Measurements from ENCODE around the gene ADGRF3.
A peak's percentile ranks its signal among the peaks of the same experiment; 100 is the strongest.
"Not testable (repeated sequence)": the region's sequence is repeated elsewhere in the genome, so short reads cannot be mapped to it uniquely, and the experiment has no call there.

The ADGRF3 gene

DNA sequence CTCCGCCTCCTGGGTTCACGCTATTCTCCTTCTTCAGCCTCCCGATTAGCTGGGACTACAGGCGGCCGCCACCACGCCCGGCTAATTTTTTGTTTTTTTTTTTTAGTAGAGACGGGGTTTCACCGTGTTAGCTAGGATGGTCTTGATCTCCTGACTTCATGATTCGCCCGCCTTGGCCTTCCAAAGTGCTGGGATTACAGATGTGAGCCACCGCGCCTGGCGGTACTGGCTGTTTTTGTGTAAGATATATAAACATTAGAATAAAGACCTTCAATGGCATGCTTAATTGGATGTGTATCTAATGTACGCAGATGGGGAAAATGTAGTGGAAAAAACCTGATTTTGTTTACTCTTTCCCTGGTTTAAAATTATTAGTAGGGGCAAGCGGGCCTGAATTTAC is 7.9 kb upstream of the ADGRF3 start:
- intact Hi-C loops (cut with DNase I); DNase-seq: not testable (repeated sequence)

DNA sequence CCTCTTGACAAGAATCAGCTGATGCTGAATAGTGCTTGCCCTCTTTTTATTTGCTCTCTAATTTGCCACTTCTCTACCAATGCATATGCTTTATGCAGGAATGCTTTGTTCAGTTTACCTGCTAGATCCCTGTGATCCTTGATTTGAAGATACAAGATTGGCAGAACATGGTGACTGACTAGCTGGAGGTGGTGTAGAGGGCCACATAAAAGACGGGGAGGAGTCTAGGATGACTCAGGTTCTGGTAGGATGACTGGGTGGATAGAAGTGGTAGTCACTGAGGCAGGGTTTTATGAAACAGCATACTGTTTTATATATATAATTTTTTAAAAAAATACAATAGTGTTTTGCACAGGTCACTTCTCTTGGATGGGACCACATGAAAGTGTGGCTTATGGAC is 6.3 kb upstream of the ADGRF3 start:
- DNase-seq: no peak
- intact Hi-C loops (cut with DNase I): no loop called here

DNA sequence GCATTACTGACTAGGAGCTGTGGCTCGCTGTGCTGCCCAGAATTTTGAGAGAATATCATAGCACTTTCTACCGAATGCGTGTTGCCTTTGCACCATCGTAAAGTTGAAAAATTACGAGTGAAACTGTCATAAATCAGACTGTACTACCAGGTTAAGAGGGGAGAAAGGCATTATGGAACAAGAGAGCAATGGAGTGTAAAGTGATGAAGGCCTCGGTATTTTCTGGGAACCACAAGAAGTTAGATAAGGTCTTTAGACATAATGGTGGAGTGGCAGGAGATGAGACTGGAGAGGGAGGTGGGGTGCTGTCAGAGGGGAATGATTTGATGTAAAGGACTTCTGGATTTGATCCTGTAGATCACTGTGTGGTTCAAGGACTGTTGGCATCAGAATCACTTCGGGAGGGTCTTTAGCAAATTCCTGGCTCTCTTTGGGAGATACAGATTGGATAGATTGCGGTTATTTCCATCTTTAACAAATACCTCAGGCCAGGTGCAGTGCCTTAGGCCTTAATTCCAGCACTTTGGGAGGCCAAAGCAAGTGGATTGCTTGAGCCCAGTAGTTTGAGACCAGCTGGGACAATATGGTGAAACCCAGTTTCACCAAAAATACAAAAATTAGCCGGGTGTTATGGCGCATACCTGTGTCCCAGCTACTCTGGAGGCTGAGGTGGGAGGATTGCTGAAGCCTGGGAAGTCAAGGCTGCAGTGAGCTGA is 4.9 kb upstream of the ADGRF3 start:
- DNase-seq: no peak
- intact Hi-C loops (cut with DNase I): no loop called here

DNA sequence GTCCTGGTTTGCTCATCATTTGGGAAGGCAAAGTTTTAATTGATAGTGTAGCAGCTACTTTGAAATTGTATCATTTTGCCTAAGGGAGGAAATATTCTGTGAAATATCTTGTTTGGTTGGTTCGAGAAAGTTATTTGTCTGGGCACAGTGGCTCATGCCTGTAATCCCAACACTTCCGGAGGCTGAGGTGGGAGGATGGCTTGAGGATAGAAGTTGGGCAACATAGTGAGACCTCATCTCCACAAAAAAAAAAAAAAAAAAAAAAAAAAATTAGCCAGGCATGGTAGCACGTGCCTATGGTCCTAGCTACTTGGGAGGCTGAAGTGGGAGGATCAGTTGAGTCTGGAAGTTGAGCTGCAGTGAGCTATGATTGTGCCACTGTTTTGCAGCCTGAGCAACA is 3.1 kb upstream of the ADGRF3 start:
- DNase-seq: no peak
- intact Hi-C loops (cut with DNase I): no loop called here

DNA sequence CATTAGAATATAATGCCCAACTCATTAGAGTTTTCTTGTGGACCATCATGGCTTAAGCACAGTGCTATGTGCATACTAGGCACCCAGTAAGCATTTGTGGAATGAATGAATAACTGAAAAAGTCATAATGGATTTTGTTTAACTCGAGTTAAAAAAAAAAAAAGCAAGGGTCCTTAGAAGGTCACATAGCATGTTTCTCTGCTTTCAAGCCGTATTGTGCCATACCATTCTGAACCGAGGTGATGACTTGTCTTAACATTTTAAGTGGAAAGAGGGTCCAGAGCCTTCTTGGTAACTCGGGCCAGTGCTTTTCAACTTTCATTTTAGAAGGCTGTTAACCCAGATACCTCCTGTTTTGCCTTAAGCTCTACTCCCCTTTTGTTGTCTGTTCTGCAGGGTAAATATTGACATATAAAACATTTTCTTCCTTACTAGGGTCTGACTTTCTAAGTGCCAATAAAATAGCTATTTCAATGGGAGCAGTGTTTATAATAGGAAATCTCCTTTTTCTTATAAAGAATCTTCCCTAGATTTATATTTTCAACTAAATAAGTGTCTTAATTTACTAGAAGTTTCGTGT is 787 bp upstream of the ADGRF3 start:
- DNase-seq: no peak
- intact Hi-C loops (cut with DNase I): loop anchor here (2.0 kb wide), 1 partner anchor 103 kb away; the partner anchor contains the start of genes HADHA and HADHB

DNA sequence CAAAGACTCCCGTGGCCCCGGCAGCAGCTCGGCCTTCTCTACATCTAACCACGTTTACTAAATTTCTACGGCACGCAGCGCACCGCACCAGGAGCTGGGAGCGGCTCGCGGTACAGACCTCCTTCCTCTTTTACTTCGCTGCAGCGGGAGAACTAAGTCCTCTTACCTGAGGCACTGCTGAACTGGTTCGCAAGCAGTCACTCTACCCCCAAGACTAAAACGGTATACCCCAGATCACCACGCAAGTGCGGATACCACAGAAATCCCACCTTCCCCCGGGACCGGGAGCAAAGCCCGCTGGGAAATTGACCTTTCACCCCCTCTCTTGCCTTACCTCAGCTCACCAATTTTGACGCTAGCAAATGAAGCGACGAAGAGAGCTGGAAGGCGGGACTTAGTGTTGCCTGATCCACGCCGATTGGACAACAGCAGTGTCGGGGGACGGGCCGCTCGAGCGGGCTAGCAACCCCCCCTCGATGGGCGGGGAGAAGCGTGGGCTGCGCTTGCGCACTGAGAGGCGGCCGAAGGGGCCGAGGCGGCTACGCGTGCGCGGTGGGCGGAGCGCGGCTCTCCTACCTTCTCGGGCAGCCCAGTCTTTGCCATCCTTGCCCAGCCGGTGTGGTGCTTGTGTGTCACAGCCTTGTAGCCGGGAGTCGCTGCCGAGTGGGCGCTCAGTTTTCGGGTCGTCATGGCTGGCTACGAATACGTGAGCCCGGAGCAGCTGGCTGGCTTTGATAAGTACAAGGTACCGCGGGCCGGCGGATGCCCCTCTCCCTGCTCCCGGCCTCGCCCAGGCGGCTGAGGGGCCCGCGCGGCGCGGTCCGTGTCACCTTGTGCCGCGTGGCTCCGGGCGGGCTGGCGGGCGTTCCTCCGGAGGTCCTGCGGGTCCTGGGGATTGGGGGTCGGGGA is 790 bp downstream of the ADGRF3 start, which contains the start of gene SELENOI:
SELENOI (plus strand) TSS at position 599 of the 909 bp plus-strand sequence; CDS start at position 689, 90 bp downstream.
- DNase-seq: peak; percentile 98 to 100 (median 99)

DNA sequence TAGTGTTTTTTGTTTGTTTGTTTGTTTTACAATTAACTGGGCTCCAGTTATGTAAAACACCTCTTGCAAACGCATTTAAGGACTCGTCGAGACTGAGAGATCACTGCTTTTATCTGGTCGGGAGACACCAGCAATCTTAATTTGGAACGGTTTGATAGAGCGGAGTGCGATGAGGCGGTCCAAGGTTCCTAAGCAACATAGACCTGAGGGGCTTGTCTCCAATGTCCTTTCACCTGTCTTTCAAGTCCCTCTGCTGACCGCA is 1.4 kb downstream of the ADGRF3 start:
- DNase-seq: no peak
- intact Hi-C loops (cut with DNase I): no loop called here

More for the DNA sequence above, 790 bp downstream of the ADGRF3 start, which contains the start of gene SELENOI:
- intact Hi-C loops (cut with DNase I): loop anchor here (2.0 kb wide), 1 partner anchor 101 kb away; the partner anchor contains the start of genes HADHA and HADHB

DNA sequence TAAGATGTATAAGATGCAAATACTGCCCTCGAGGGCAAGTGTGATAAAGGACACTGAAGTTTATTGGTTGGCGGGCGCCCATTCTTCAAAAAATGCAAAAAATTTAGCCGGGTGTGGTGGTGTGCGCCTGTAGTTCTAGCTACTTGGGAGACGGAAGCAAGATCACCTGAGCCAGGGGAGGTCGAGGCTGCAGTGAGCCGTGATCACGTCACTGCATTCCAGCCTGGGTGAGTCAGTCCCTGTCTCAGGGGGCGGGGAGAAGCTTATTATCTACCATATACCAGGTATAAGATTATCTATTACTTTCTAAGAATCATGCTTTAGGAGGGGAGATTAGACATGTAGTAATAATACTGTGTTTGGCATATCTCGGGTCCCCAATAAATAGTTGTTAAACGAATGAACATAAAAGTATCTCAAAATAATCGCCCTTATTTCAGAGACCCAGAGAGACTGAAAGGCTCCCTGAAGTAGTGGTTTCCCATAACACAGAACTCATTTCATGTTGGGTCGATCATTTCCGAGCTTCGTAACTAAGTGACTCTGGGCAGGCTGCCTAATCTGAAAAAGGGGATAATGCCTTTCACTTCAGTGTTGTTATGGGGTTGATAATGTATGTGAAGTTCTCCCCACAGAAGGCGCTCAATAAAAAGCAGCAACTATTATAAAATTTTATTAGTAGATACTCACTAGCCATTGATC is 1.9 kb downstream of the ADGRF3 start:
- intact Hi-C loops (cut with DNase I): no loop called here
- no peak for DNase-seq

DNA sequence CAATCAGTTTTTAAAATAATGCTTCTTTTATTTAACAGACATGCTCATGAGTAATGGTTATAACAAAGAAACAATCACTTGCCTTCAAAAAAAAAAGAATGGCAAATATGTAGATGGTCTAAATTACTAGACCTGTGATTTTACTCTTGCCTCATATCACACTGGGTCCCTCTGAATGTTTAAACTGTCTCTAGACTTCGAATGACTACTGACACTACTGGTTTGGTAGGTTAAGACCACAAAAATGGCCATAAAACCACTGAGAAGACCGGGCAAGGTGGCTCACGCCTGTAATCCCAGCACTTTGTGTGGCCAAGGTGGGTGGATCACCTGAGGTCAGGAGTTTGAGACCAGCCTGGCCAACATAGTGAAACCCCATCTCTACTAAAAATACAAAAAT is 5.8 kb downstream of the ADGRF3 start:
- intact Hi-C loops (cut with DNase I): no loop called here
- DNase-seq: no peak

DNA sequence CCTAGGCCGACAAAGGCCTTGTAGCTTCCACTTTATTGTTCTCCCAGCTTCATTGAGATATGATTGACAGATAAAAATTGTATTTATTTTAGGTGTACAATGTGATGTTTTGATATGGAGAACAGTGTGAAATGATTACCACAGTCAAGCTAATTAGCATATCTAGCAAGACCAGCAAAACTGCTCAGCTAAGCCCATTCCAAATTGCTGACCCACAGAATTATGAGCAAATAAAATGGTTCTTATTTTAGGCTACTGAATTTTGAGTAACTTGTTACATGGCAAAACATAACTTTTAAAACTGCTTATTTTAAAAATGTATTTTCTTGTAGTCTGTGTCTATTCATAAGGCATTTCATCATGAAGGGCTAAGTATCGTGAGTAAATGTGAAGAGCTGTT is 9.3 kb downstream of the ADGRF3 start:
- DNase-seq: no peak
- intact Hi-C loops (cut with DNase I): no loop called here

DNA sequence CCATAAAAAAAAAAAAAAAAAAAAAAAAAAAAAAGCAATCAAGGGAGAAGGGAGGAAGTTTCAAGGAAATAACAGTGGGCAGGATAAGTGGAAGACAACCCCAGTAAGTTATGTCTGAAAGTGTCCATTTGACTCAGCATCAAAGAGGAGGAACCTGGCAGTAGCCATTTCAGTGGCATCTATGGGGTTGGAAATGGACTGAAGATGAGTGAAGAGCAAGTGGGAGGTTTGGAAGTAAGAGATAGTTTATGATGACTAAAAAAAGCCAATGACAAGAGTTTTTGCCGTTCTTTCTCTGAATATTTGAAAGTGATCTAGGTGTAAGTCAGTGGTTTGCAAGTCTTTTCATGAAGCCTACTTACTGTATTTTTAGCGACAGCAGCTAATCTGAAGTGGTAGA is 9.9 kb downstream of the ADGRF3 start:
- intact Hi-C loops (cut with DNase I): no loop called here
- DNase-seq: no peak

DNA sequence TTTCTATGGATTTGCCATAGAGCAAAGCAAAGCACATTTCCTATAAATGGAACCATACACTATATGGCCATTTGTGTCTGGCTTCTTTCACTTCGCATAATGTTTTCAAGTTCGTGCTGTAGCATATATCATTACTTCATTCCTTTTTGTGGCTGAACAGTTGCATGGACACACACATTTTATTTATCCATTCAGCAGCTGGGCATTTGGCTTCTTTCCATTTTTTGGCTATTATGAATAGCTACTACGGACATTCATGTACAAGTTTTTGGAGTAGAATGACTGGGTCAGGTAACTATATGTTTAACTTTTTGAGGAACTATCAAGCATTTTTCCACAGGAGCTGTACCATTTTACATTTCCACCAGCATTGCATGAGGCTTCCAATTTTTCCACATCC is 11.4 kb downstream of the ADGRF3 start:
- intact Hi-C loops (cut with DNase I): no loop called here
- DNase-seq: no peak

DNA sequence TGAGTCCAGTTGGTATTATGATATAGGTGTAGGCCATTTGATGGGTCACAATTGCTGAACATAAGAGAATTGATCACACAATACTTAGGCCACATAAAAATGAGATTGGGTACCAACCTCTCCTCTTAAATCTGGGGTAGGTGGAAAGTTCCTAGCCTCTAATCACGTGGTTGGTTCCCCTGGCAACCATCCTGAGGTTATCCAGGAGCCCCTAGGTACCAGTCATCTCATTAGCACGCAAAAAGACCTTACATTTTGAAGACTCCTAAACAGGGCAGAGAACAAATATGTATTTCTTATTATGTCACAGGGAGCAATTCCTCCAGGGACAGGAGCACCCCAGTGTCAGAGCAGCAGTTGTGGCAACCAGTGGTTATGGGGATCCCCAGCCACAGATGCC is 13.3 kb downstream of the ADGRF3 start:
- intact Hi-C loops (cut with DNase I): loop anchor here (5.0 kb wide), 1 partner anchor 91 kb away; the partner anchor contains the start of genes HADHA and HADHB
- no peak for DNase-seq

DNA sequence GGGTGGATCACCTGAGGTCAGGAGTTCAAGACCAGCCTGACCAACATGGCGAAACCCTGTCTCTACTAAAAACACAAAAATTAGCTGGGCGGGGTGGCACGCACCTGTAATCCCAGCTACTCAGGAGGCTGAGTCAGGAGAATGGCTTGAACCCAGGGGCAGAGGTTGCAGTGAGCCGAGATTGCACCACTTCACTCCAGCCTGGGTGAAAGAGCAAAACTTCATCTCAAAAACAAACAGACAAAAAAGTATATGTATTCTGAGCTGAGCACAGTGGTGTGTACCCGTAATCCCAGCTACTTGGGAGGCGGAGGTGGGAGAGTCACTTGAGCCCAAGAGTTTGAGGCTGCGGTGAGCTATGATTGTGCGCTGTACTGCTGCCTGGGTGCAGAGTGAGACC is 15.3 kb downstream of the ADGRF3 start:
- DNase-seq: peak in 1 of 10 donors; percentile 32
- intact Hi-C loops (cut with DNase I): loop anchor here (5.0 kb wide), 1 partner anchor 89 kb away; the partner anchor contains the start of genes HADHA and HADHB

DNA sequence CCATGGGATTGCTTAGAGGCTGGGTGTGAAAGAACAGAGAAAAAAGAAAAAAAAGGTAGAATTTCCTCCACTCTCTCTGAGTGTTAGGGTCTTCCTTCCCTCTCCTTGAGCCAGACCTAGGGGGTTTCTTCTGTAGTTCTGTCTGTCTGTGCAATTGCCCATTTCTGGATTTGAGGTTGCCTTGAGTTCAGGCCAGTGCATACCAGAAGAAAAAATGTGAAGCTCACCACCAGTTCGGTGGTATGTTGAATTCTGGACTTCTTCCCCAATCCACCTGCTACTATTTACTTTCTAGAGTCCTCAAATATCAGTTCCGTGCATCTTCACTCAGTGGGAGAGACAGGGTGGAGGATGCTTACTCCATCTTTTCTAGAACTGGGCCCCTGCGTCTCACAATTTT is 16.0 kb downstream of the ADGRF3 start:
- no peak for DNase-seq
- intact Hi-C loops (cut with DNase I): loop anchor here (5.0 kb wide), 1 partner anchor 88 kb away; the partner anchor contains the start of genes HADHA and HADHB

DNA sequence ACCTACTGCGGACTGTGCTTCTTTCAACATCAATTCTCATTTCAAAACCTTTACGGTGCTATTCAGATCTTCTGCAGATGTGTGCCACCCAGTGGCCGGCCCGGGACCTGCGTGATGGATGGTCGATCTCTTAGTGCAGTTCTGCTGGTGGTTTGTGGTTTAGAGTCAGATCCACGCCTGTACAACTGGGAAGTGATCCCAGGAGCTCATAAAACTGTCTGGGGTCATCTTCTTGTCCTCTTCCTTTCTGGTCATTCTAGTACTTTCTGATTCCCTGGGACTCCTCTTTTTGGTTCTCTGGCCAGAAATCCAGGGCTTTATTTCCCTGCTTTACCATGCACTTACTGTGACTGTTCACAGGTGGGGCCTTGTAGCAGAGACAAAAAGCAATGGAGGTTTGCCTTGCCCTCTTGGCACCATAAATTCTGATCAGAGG is 16.5 kb downstream of the ADGRF3 start:
- intact Hi-C loops (cut with DNase I): loop anchor here (5.0 kb wide), 1 partner anchor 88 kb away; the partner anchor contains the start of genes HADHA and HADHB

DNA sequence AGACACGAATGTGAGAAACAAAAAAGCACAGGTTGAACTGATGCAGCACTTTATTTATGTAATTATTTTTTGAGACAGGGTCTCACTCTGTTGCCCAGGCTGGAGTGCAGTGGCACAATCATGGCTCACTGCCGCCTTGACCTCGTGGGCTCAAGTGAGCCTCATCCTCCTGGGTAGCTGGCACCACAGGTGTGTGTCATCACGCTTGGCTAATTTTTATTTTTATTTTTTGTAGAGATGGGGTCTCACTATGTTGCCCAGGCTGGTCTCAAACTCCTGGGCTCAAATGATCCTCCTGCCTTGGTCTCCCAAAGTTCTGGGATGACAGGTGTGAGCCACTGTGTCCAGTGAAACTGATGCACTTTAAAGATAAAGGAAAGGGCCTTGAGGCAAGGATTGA is 17.5 kb downstream of the ADGRF3 start:
- DNase-seq: peak in 1 of 10 donors; percentile 12
- intact Hi-C loops (cut with DNase I): not testable (repeated sequence)

More for the DNA sequence above, 16.5 kb downstream of the ADGRF3 start:
- DNase-seq: peak; percentile 74 to 98 (median 90)

DNA sequence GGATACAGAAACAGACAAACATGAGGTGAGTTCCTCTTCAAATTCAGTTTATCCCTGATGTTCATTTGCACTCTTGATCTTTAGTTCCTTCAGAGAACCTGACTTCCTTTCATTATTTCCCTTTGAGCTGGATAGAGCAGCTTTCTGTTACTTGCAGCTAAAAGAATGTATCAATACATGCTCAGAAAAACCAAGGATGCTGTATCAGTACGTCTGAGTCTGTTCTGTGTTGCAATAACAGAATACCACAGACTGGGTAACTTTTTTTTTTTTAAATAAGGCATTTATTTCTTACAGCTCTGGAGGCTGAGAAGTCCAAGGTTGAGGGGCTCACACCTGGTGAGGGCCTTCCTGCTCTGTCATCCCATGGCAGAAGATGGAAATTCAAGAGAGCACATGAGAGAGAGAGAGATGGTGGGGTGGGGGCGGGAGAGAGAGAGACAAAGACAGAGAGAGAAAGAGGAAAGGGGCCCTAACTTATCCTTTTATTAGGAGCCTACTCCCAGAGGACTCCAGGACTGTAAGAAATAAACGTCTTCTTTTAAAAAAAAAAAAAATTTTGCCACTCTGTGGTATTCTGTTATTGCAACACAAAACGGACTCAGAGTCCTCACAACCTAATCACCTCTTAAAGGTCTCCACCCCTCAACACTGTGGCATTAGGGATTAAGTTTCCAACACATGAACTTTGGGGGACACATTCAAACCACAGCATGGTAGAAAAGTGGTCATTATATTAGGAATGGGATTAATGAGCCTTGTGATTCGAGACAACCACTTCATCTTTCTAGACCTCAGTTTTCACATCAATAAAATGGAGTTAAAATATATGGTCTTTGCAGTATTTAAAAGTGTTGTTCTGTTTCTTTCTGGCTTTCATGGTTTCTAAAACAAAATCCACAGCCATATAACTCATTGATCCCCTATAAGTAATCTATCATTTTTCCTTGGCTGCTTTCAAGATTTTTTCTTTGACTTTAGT is 19.0 kb downstream of the ADGRF3 start:
- intact Hi-C loops (cut with DNase I): no loop called here
- peak in 1 of 10 donors; percentile 15 for DNase-seq

DNA sequence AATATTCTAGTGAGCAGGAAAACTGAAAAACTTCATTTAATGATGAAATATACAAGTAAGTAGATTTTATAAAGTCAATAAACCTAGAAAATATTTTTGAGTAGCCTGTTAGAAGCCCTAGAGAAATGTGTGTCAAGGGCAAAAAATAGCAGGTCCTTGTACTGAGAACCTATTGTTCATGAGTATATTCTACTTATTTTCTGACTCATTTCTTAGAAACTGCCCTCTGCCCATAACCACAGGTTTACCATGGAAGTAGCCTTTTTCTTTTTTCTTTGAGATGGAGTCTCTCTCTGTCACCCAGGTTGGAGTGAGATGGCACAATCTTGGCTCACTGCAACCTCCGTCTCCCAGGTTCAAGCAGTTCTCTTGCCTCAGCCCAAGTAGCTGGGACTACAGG is 20.1 kb downstream of the ADGRF3 start:
- DNase-seq: no peak
- intact Hi-C loops (cut with DNase I): no loop called here

Measured in posterior cingulate gyrus (tissue), 11 donors.